Ovary (tissue), 10 donors: ENCODE results near the gene PRB3. TPM values are rescaled to one million over a fixed set of nuclear protein-coding genes. Genes with fewer than 3 reads are reported as not detected.

Source experiments
- DNase-seq, 5 donors: peaks; one replicate each; pipeline ENCODE4 v3.0.0-alpha.2; 2019 to 2020
- H3K27ac ChIP-seq, 2 donors: fragments of 200-600 bp; one replicate each; pipeline versions ENCODE4 v1.5.1 to v1.8.0; 2019 to 2022
- H3K27me3 ChIP-seq: fragments of 200-600 bp; one replicate; pipeline ENCODE4 v1.8.0; 2022
- H3K36me3 ChIP-seq: fragments of 200-600 bp; sonication (generic); one replicate; pipeline ENCODE4 v1.5.1; 2019
- H3K4me1 ChIP-seq: one replicate; pipeline ENCODE4 v1.8.1; 2013; ENCODE audit warnings: mild to moderate bottlenecking, moderate library complexity; ENCODE audit not compliant: insufficient read depth
- H3K4me3 ChIP-seq: fragments of 200-600 bp; sonication (generic); one replicate; pipeline ENCODE4 v1.5.1; 2017
- H3K9me3 ChIP-seq, 2 donors: fragments of 200-600 bp in 1 of 2; sonication (generic) in 1 of 2; one replicate each; pipeline versions ENCODE4 v1.5.1 to v1.8.1; 2013 to 2019; ENCODE audit warnings: mild to moderate bottlenecking in 1 of 2, moderate library complexity in 1 of 2
- CTCF ChIP-seq, 3 donors: fragments of 450-650 bp in 2 of 3; fragments of 200-600 bp in 1 of 3; IDR thresholded peaks; one replicate each; pipeline versions ENCODE4 v1.5.1 to v1.8.0; 2016 to 2022; ENCODE audit warnings: antibody characterized with exemption in 3 of 3, mild to moderate bottlenecking in 1 of 3
- EP300 ChIP-seq: sonication (generic); formaldehyde crosslinking; IDR thresholded peaks from one replicate; pipeline ENCODE4 v1.6.1; 2017; ENCODE audit warnings: antibody characterized with exemption
- POLR2A ChIP-seq: fragments of 450-650 bp; IDR thresholded peaks from one replicate; pipeline ENCODE4 v1.6.1; 2017; ENCODE audit warnings: antibody characterized with exemption, mild to moderate bottlenecking, moderate library complexity
- WGBS, 3 donors: extraction: QIAGEN DNeasy Blood & Tissue Kit in 1 of 3; methylation state at CpG; one replicate each; pipeline versions ENCODE4 v1.1.5 to v1.1.7; 2013 to 2017; 5-methylcytosine and 5-hydroxymethylcytosine counted together
- intact Hi-C, 4 donors: fragments of 100-400 bp; cut with DNase I; formaldehyde crosslinking; loops; one replicate each; pipeline versions ENCODE4 v1.11.0 to v1.15.1; 2022 to 2023
- long read RNA-seq, 3 donors: library from polyadenylated mRNA in 2 of 3; unstranded in 2 of 3; transcript quantifications; one replicate each; pipeline ENCODE4 v2.0.0 and lab custom pipeline, GENCODE V29; 2021 to 2026
- polyA plus RNA-seq, 2 donors: library from polyadenylated mRNA; stranded (reverse); fragments of 200-250 nt in 1 of 2; fragments of 350-450 nt in 1 of 2; fragmentation: Illumina TruSeq in 1 of 2; extraction: RNeasy Lipid Tissue Mini Kit (QIAGEN cat#74804) in 1 of 2; gene quantifications; one replicate each; pipeline ENCODE4 v1.2.3, GENCODE V29; 2013 to 2014
- total RNA-seq, 7 donors: library from RNA; depleted of rRNA in 2 of 7; stranded (reverse); fragments of >200 nt in 2 of 7; fragmentation: NEBNext Ultra II Directional in 3 of 7; extraction: Animal tissue kit (Norgen Biotek cat#: 25700) in 3 of 7; gene quantifications; one replicate each; pipeline versions ENCODE4 v1.1.0 to v1.2.4, GENCODE V29; 2016 to 2023
- donor health status: DM: no; HTN: no; CAD: no; lungs with moderate emphysema.
- donor health status: DM: no; HTN: no; CAD: no.
- donor health status: Bipolar disorder and iron deficiency.
- donor health status: DM: yes; HTN: yes; CAD: no.
- donor health status: DM: no; HTN: no; CAD: no.
- donor health status: DM: yes; HTN: yes; CAD: no.

PRB3 gene
- total RNA-seq (not detected), polyA plus RNA-seq (not detected)
- long read RNA-seq, donor 1 = 0 reads
- long read RNA-seq, donor 2 = 0 reads
- long read RNA-seq, donor 3 = 0 reads

DNA sequence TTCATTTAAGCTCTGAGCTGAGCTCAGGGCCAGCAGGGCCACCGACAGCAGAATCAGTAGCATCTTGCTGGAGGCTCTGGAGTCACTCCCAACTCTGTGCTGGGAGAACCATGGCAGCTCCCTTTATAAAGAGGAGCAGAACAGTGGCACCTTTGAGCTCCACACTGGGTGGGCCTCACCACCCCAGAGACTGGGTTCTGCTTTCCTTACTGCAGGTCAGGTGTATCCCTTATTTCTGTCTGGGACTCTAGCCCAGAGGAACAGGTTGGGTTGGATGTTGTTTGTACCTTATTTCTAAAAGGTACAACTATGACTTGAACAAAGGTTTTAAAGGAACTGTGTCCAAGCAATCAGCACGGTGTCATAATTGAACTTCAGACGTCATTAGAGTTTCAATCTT, at the start of gene PRB3:
TSS of gene PRB3 (minus strand) at position 101 of the 400 bp plus-strand sequence. CDS start at position 63, 38 bp downstream.
- intact Hi-C loops = no loop called here
- no peaks in the 10 kb centered on the region for H3K27me3 ChIP-seq
- no peak within 1 kb of the TSS for H3K4me3 ChIP-seq
- no peaks in the 10 kb centered on the region for H3K36me3 ChIP-seq
- H3K27ac ChIP-seq = no peak within 1 kb of the TSS
- no peaks in the 10 kb centered on the region for H3K4me1 ChIP-seq
- no peak for DNase-seq
- WGBS, 3 donors = 80 to 87% (median 85%) methylated on average over 3 of the region's 3 CpGs
- TF ChIP-seq POLR2A = no peak
- TF ChIP-seq EP300 = no peak
- no peak for TF ChIP-seq CTCF (IDR thresholded peaks at IDR 0.05)
- no peaks in the 10 kb centered on the region for H3K9me3 ChIP-seq

- H3K4me3 ChIP-seq = no peak within 1 kb of the TSS
- 64 to 69% (median 65%) methylated on average over 3 of the region's 3 CpGs for WGBS, 3 donors
- no peaks in the 10 kb centered on the region for H3K36me3 ChIP-seq
- intact Hi-C loops = no loop called here
- H3K4me1 ChIP-seq = no peaks in the 10 kb centered on the region
- no peak within 1 kb of the TSS for H3K27ac ChIP-seq
- TF ChIP-seq POLR2A = no peak
- no peak for TF ChIP-seq EP300
- no peak for TF ChIP-seq CTCF (IDR thresholded peaks at IDR 0.05)
- H3K27me3 ChIP-seq = no peaks in the 10 kb centered on the region
- DNase-seq = no peak
- no peaks in the 10 kb centered on the region for H3K9me3 ChIP-seq
These were observed 40.8 kb upstream of the PRB3 start, which contains the start of gene PRB4 for GRCh38 chr12:11310336-11310735. PRB4 (minus strand) TSS chr12:11310436; CDS start chr12:11310398, 38 bp downstream.

GRCh38 chr12:11307143-11307542, 37.6 kb upstream of the PRB3 start:
- whole genome bisulfite sequencing, 3 donors = 70 to 76% (median 71%) methylated on average over 2 of the region's 2 CpGs
- no peak for TF ChIP-seq POLR2A
- no peak for TF ChIP-seq EP300
- TF ChIP-seq CTCF (IDR thresholded peaks at IDR 0.05) = no peak
- no peaks in the 10 kb centered on the region for H3K9me3 ChIP-seq

GRCh38 chr12:11273449-11273848, 3.9 kb upstream of the PRB3 start:
- H3K4me3 ChIP-seq = no peak overlapping the region
- no peaks in the 10 kb centered on the region for H3K27me3 ChIP-seq
- H3K27ac ChIP-seq = no peak overlapping the region
- no peak for DNase-seq
- intact Hi-C loops = no loop called here
- no peaks in the 10 kb centered on the region for H3K4me1 ChIP-seq
- no peaks in the 10 kb centered on the region for H3K36me3 ChIP-seq
- H3K9me3 ChIP-seq = no peaks in the 10 kb centered on the region
- TF ChIP-seq EP300 (no peak), POLR2A (no peak), CTCF (IDR thresholded peaks at IDR 0.05) (no peak)
- WGBS, 3 donors = 49 to 76% (median 69%) methylated on average over 3 of the region's 3 CpGs

More at GRCh38 chr12:11307143-11307542, 37.6 kb upstream of the PRB3 start:
- Histone ChIP-seq H3K27ac (no peak overlapping the region), H3K27me3 (no peaks in the 10 kb centered on the region), H3K36me3 (no peaks in the 10 kb centered on the region), H3K4me1 (no peaks in the 10 kb centered on the region), H3K4me3 (no peak overlapping the region)
- DNase-seq = no peak
- intact Hi-C loops = no loop called here
